Mononuclear cell (primary cell): ENCODE data around the gene GPR39. TPM values are rescaled to one million over a fixed set of nuclear protein-coding genes. Genes with fewer than 3 reads are reported as not detected.

Experiments
- H3K27me3 ChIP-seq: 2 replicates; pipeline ENCODE4 v1.6.0; 2011; ENCODE audit warnings: low read length, control low read depth; ENCODE audit not compliant: insufficient read depth
- H3K4me1 ChIP-seq: 2 replicates; pipeline ENCODE4 v1.5.1; 2011; ENCODE audit warnings: mild to moderate bottlenecking, low read length, control low read depth; ENCODE audit not compliant: insufficient read depth
- H3K4me3 ChIP-seq: 2 replicates; pipeline ENCODE4 v1.5.1; 2011; ENCODE audit warnings: mild to moderate bottlenecking, low read length, moderate library complexity
- H3K9me3 ChIP-seq: 2 replicates; pipeline ENCODE4 v1.5.1; 2011; ENCODE audit warnings: low read depth, mild to moderate bottlenecking, control low read depth, low read length
- total RNA-seq: library from RNA; depleted of rRNA; stranded (reverse); fragments of >200 nt; gene quantifications from one replicate; pipeline ENCODE4 v1.2.3, GENCODE V29; 2012

Gene GPR39
- total RNA-seq, 1 donor, result not detected

- H3K4me3 ChIP-seq, result no peak overlapping the region
- no peaks in the 10 kb centered on the region for H3K4me1 ChIP-seq
- no peaks in the 10 kb centered on the region for H3K27me3 ChIP-seq
- no peaks in the 10 kb centered on the region for H3K9me3 ChIP-seq
These were observed 62.0 kb downstream of the GPR39 start for GRCh38 chr2:132478461-132479105.

DNA sequence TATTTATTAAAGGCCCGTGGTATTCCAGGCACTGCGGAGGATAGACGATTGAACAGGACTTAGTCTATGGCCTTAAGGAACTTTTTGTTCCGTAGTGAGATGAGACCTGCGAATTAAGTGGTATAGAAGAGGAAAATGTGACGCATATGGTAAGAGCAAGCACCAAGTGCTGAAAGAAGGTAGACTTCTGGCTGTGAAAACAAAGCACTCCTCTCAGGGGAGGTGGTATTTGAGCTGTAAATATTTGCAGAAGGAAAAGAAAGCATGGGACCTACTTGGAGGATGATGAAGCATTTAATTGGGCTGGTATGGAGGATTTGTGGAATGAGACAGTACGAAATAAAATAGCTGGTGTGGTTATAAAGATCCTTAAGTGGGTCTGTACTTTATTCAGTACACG is 62.5 kb downstream of the GPR39 start:
- no peaks in the 10 kb centered on the region for H3K9me3 ChIP-seq
- H3K27me3 ChIP-seq, result no peaks in the 10 kb centered on the region
- H3K4me1 ChIP-seq, result no peaks in the 10 kb centered on the region
- H3K4me3 ChIP-seq, result no peak overlapping the region

GRCh38 chr2:132482821-132483220 is 66.2 kb downstream of the GPR39 start:
- no peaks in the 10 kb centered on the region for H3K9me3 ChIP-seq
- H3K4me1 ChIP-seq, result no peaks in the 10 kb centered on the region
- H3K4me3 ChIP-seq, result no peak overlapping the region
- no peaks in the 10 kb centered on the region for H3K27me3 ChIP-seq

GRCh38 chr2:132484144-132484543 is 67.5 kb downstream of the GPR39 start:
- Histone ChIP-seq H3K4me3 (no peak overlapping the region), H3K9me3 (no peaks in the 10 kb centered on the region), H3K4me1 (no peaks in the 10 kb centered on the region), H3K27me3 (no peaks in the 10 kb centered on the region)

DNA sequence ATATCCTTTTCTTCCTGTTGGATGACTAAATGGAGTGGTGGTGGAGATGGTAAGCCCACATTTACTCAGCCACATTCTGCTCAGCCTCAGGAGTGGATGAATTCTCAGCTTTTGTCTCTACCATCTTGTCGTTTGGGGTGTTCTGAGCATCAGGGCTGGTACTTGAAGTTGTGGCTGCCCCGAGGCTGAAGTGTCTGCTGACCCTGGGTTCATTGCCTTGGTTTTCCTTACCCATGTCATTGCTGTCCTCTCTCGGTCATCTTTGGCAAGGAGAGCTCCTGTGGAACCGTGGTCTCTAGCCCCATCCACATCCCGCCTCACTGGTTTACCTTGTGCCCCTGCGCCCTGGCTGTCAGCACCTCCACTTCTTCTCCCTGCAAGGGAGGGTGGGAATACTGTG is 71.9 kb downstream of the GPR39 start:
- H3K4me1 ChIP-seq, result no peaks in the 10 kb centered on the region
- no peak overlapping the region for H3K4me3 ChIP-seq
- H3K9me3 ChIP-seq, result no peaks in the 10 kb centered on the region
- no peaks in the 10 kb centered on the region for H3K27me3 ChIP-seq

DNA sequence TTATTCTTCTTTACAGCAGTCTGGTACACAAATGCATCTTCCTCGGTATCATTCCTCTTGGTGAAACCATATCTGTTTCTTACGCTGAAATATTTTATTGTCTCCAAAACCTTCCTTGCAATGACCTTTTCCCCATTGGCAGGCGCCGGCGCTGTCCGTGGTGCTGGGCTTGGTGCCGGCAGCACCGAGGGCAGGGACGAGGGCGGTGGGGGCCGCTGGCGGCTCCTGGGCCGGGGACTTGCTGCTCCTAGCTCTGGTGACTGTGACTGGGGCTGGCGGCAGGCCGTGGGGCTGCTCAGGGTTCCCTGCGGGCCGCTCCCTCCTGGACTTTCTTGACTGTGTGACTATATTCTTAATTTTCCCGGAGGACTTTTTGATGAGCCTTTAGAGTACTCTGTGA is 72.5 kb downstream of the GPR39 start:
- H3K4me1 ChIP-seq, result no peaks in the 10 kb centered on the region
- no peaks in the 10 kb centered on the region for H3K9me3 ChIP-seq
- no peak overlapping the region for H3K4me3 ChIP-seq

DNA sequence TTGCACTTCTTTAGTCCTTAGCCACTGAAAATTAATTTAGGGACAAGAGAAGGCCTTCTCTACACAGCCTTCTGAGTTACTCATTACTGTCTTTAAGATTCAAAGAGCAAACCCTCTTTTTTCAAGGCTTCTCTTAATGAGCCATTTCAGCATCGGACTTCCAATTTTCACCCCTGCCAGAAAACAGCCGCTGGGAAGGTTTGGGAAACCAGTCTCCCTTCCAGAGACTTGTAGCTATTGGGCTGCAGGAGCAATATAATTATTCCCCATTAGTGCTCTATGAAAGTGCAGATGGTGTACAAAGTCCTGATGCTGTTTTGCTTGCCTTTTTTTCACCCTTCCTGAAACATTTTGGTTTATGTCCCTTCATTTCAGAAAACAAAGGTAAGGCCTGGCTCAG is 79.3 kb downstream of the GPR39 start:
- Histone ChIP-seq H3K27me3 (no peaks in the 10 kb centered on the region), H3K4me1 (no peaks in the 10 kb centered on the region), H3K9me3 (no peaks in the 10 kb centered on the region), H3K4me3 (no peak overlapping the region)

More for the DNA sequence above, 72.5 kb downstream of the GPR39 start:
- H3K27me3 ChIP-seq, result no peaks in the 10 kb centered on the region

GRCh38 chr2:132496555-132496954 is 80.0 kb downstream of the GPR39 start:
- Histone ChIP-seq H3K4me3 (no peak overlapping the region), H3K27me3 (no peaks in the 10 kb centered on the region), H3K9me3 (no peaks in the 10 kb centered on the region), H3K4me1 (no peaks in the 10 kb centered on the region)

DNA sequence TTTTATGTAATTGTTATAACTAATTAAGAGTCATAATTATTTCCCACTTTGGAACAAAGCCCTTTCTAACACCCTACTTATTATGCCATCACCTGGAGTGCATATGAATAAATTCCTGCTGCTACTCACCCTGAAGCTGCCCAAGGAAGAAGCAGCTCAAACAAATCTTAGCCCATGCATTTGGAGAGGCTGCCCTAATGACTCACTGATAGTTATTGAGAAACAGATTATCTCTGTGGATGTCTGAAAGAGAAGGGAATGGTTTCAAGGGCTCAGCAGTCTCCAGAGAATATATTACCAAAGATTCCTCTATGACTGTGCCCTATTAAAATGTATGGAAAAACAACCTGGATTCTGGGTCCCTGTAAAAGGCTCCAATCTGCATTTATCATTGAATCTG is 81.0 kb downstream of the GPR39 start:
- no peaks in the 10 kb centered on the region for H3K27me3 ChIP-seq
- H3K9me3 ChIP-seq, result no peaks in the 10 kb centered on the region
- H3K4me3 ChIP-seq, result no peak overlapping the region
- no peaks in the 10 kb centered on the region for H3K4me1 ChIP-seq

DNA sequence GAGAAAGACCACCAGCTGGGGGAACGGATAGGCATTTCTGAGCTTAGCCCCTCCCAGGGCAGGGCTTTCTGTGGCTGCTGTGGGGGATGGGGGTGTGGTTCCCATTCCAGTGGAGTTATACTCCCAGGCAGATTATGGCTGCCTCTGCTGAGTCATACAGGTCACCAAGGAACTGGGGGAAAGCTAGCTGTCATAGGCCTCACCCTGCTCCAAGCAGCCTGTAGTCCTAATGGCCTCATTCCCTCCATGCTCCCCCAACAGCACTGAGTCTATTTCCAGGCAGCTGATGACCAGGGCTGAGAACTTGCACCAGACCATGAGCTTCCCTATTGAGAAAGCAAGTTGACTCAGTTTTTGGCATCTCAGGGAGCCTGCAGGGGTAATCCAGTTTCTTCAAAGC is 87.1 kb downstream of the GPR39 start:
- Histone ChIP-seq H3K27me3 (no peaks in the 10 kb centered on the region), H3K4me1 (no peaks in the 10 kb centered on the region), H3K9me3 (no peaks in the 10 kb centered on the region), H3K4me3 (no peak overlapping the region)

DNA sequence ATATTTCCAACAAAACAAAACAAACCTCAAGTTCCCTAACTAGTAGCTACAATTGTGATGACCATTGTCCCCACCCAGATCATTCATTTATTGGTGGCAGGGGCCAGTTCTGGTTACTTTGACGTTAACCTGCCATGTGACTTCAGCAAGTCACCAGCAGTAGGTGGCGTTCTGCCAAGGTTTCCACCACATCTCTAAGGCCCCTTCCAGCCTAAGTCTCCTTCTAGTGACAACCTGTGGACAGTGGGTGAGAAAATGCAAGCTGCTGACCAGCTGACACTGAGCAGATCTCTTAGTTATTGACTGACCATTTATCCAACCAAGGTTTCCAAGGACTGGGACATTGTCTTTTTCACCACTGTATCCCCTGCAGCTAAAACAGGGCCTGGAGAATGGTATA is 98.4 kb downstream of the GPR39 start:
- H3K4me1 ChIP-seq, result no peaks in the 10 kb centered on the region
- no peaks in the 10 kb centered on the region for H3K9me3 ChIP-seq
- H3K4me3 ChIP-seq, result no peak overlapping the region
- no peaks in the 10 kb centered on the region for H3K27me3 ChIP-seq

DNA sequence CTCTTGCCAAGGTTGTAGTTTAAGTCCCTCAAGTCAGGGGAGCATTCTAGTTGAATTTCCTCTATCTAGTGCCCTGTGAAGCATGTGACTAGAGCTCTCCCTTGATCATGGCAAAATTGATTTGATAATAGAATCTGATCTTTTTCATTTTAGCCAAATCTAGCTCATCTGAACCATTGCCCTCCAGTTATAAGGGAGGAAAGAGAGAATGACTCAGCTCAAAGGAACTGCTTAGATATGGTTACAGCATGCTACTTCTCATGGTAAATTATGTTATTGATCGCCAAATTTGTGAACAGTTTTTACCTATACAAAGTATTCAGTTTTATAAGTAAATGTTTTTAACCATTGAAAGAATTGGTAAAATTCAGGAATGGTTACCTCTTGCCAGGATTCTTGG is 100.8 kb downstream of the GPR39 start:
- no peaks in the 10 kb centered on the region for H3K4me1 ChIP-seq
- H3K9me3 ChIP-seq, result no peaks in the 10 kb centered on the region
- H3K27me3 ChIP-seq, result no peaks in the 10 kb centered on the region
- H3K4me3 ChIP-seq, result no peak overlapping the region

DNA sequence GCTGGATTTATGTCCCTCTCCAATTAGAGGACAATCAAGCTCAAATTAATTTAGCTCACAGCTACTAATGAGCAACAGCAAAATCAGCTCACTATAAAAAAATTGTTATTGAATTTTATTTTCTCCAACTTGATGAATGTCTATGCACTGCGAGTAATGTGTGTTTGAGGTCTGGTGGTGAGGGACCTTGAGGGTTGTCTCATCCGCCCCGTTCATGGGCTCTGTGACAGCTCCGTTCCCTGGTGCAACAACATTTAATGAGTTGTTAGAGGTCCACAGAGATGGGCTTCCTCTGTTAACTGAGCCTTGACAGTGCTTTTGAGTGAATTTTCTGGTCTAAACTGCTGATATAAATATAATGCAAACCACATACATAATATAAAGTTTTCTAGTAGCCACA is 101.7 kb downstream of the GPR39 start:
- H3K9me3 ChIP-seq, result no peaks in the 10 kb centered on the region
- H3K4me3 ChIP-seq, result no peak overlapping the region
- H3K27me3 ChIP-seq, result no peaks in the 10 kb centered on the region
- H3K4me1 ChIP-seq, result no peaks in the 10 kb centered on the region

DNA sequence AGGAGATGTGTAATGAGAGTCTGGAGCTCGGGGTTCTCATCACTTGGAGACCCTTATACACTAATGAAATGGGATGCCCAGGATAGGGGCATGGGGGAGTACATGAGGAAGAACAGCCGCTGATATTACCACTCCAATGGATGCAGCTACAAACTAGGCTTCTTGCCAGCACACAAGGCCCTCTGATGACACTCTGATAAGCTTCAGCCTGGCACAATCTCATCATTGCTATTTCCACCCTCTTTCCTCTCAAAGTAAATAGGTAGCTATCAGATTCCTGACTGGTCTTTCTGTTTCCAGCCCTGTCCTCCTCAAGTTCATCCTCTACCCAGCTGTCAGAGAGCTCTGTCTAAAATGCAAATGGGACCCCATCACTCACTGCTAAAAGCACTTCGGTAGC is 103.0 kb downstream of the GPR39 start:
- Histone ChIP-seq H3K27me3 (no peaks in the 10 kb centered on the region), H3K4me3 (no peak overlapping the region), H3K9me3 (no peaks in the 10 kb centered on the region), H3K4me1 (no peaks in the 10 kb centered on the region)

GRCh38 chr2:132521341-132521740 is 104.7 kb downstream of the GPR39 start:
- Histone ChIP-seq H3K4me1 (no peaks in the 10 kb centered on the region), H3K27me3 (no peaks in the 10 kb centered on the region), H3K9me3 (no peaks in the 10 kb centered on the region), H3K4me3 (no peak overlapping the region)

GRCh38 chr2:132522901-132523300 is 106.3 kb downstream of the GPR39 start:
- Histone ChIP-seq H3K4me1 (no peaks in the 10 kb centered on the region), H3K27me3 (no peaks in the 10 kb centered on the region), H3K9me3 (no peaks in the 10 kb centered on the region), H3K4me3 (no peak overlapping the region)
